Pancreas (tissue), 10 donors: Measurements from ENCODE around the gene RPS6KB2. TPM values are rescaled to one million over a fixed set of nuclear protein-coding genes. Genes with fewer than 3 reads are reported as not detected.

Experiments used
- ATAC-seq, 4 donors: fragments of 200-7000 bp; cut with Tn5 transposase; one replicate each; pipeline versions ENCODE4 v1.8.0 to v1.9.1; 2020; ENCODE audit warnings: mild to moderate bottlenecking in 4 of 4, moderate library complexity in 4 of 4
- DNase-seq, 6 donors: peaks; one replicate each; pipeline ENCODE4 v3.0.0-alpha.2; 2020
- FAIRE-seq: peaks from 2 replicates; lab custom pipeline; 2012; peaks lifted over from hg19 to GRCh38; lab: Jason Lieb, UNC
- H3K27ac ChIP-seq, 4 donors: fragments of 200-600 bp; sonication (generic); 1 replicate in 3 of 4; 2 replicates in 1 of 4; pipeline versions ENCODE4 v1.5.0 to v1.8.0; 2020
- H3K27me3 ChIP-seq, 4 donors: fragments of 200-600 bp; one replicate each; pipeline ENCODE4 v1.8.0; 2021
- H3K36me3 ChIP-seq, 3 donors: fragments of 200-600 bp; sonication (generic) in 1 of 3; one replicate each; pipeline versions ENCODE4 v1.5.0 to v1.8.0; 2020 to 2021
- H3K4me1 ChIP-seq, 3 donors: fragments of 200-600 bp; one replicate each; pipeline ENCODE4 v1.8.0; 2021
- H3K4me3 ChIP-seq, 4 donors: fragments of 200-600 bp; sonication (generic) in 2 of 4; one replicate each; pipeline versions ENCODE4 v1.5.0 to v1.8.0; 2020 to 2021
- H3K9me3 ChIP-seq, 4 donors: fragments of 200-600 bp; one replicate each; pipeline ENCODE4 v1.8.0; 2021
- WGBS, 2 donors: extraction: QIAGEN DNeasy Blood & Tissue Kit; methylation state at CpG; one replicate each; pipeline ENCODE4 v1.1.7; 2013; 5-methylcytosine and 5-hydroxymethylcytosine counted together
- intact Hi-C, 3 donors: fragments of 100-400 bp; cut with DNase I; formaldehyde crosslinking; loops; one replicate each; pipeline versions ENCODE4 v1.11.1 to v1.14.2; 2022
- polyA plus RNA-seq, 2 donors: library from polyadenylated mRNA; stranded (reverse); fragments of 200-250 nt; gene quantifications; one replicate each; pipeline ENCODE4 v1.2.3, GENCODE V29; 2013
- total RNA-seq, 6 donors: library from RNA; stranded (reverse); fragmentation: NEBNext Ultra II Directional in 4 of 6; extraction: Animal tissue kit (Norgen Biotek cat#: 25700) in 4 of 6; gene quantifications; one replicate each; pipeline versions ENCODE4 v1.2.1 to v1.2.4, GENCODE V29; 2021 to 2023
- TF ChIP-seq, protein P1 (sequence below), 4 donors: fragments of 200-600 bp; sonication (generic) in 3 of 4; IDR thresholded peaks; one replicate each; pipeline versions ENCODE4 v1.5.0 to v1.8.0; 2021; ENCODE audit warnings: antibody characterized with exemption in 4 of 4
- donor health status: healthy with polysubstance abuse.
- donor health status: DM: no; HTN: no; CAD: no; lungs with moderate emphysema.
- donor health status: DM: no; HTN: no; CAD: no.
- donor health status: control.
- donor health status: control.
- donor health status: Bipolar disorder and iron deficiency.
- donor health status: DM: yes; HTN: yes; CAD: no.
- donor health status: DM: no; HTN: no; CAD: no.
- donor health status: DM: no; HTN: no; CAD: no.
- donor health status: DM: yes; HTN: yes; CAD: no.

The RPS6KB2 gene
- total and polyA plus RNA-seq, 8 donors = 17.6 to 71.6 (median 25.3) TPM

DNA sequence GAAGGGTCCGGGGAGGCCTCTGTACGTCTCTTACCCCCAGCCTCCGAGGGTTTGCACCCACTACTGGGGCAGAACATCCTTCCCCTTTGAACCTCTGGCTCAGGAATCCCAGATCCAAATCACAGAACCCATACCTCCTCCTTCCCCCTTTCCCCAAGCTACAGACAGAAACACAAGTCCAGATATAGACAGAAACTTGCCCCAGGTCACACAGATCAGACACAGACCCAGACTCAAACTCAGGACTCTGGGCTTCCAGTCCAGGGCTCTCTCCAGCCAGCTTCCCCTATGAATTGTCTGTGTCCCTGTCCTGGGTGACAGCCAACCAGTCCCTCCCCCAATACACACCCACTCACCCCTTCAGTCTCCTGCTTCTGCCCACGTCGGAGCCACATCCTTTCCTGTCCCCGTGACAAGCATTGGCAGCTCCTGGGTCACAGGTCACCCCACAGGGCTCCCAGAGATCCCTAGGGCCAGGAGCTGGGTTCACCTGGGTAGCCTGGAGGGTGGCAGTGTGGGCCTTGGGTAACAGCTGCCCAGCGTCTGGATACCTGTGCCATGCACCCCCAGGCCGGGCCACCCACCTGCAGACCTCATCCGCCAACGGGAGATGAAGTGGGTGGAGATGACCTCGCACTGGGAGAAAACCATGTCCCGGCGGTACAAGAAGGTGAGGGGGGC is 23.6 kb upstream of the RPS6KB2 start:
- H3K4me1 ChIP-seq = peaks cover 4 to 14% (median 7%) of the 10 kb centered on the region in 3 donors
- DNase-seq = no peak
- H3K4me3 ChIP-seq = peak overlapping the region in 1 of 4 donors; percentile 30
- no peak for FAIRE-seq
- intact Hi-C loops = no loop called here
- H3K9me3 ChIP-seq = no peaks in the 10 kb centered on the region
- H3K27ac ChIP-seq = no peak overlapping the region
- H3K36me3 ChIP-seq = no peaks in the 10 kb centered on the region
- TF ChIP-seq, protein P1, sequence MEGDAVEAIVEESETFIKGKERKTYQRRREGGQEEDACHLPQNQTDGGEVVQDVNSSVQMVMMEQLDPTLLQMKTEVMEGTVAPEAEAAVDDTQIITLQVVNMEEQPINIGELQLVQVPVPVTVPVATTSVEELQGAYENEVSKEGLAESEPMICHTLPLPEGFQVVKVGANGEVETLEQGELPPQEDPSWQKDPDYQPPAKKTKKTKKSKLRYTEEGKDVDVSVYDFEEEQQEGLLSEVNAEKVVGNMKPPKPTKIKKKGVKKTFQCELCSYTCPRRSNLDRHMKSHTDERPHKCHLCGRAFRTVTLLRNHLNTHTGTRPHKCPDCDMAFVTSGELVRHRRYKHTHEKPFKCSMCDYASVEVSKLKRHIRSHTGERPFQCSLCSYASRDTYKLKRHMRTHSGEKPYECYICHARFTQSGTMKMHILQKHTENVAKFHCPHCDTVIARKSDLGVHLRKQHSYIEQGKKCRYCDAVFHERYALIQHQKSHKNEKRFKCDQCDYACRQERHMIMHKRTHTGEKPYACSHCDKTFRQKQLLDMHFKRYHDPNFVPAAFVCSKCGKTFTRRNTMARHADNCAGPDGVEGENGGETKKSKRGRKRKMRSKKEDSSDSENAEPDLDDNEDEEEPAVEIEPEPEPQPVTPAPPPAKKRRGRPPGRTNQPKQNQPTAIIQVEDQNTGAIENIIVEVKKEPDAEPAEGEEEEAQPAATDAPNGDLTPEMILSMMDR (IDR thresholded peaks at IDR 0.05) = no peak
- no peak for ATAC-seq
- WGBS, 2 donors = 60 to 74% methylated on average over 13 of the region's 13 CpGs
- H3K27me3 ChIP-seq = no peaks in the 10 kb centered on the region

DNA sequence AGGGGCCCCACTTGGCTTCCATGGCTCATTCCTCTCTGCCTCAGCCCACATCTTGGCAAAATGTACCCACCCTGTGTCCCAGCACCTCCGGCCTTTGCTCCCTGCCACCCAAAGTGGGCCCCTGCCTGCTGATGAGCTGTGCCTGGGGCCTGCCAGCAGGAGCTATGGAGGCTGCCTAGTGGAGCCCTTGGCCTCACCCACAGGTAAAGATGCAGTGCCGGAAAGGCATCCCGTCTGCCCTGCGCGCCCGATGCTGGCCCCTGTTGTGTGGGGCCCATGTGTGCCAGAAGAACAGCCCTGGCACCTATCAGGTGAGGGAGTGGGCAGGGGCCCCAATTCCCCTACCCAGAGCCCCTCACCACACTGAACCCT is 23.1 kb upstream of the RPS6KB2 start:
- no peak overlapping the region for H3K27ac ChIP-seq
- no peaks in the 10 kb centered on the region for H3K9me3 ChIP-seq
- H3K36me3 ChIP-seq = no peaks in the 10 kb centered on the region
- peak in 1 of 6 donors; percentile 70 for DNase-seq
- 84 to 94% methylated on average over 6 of the region's 6 CpGs for WGBS, 2 donors
- ATAC-seq = no peak
- peaks cover 4 to 10% (median 5%) of the 10 kb centered on the region in 3 donors for H3K4me1 ChIP-seq
- intact Hi-C loops = no loop called here
- no peak overlapping the region for H3K4me3 ChIP-seq
- TF ChIP-seq, protein P1 (IDR thresholded peaks at IDR 0.05) = no peak
- no peak for FAIRE-seq
- H3K27me3 ChIP-seq = no peaks in the 10 kb centered on the region

DNA sequence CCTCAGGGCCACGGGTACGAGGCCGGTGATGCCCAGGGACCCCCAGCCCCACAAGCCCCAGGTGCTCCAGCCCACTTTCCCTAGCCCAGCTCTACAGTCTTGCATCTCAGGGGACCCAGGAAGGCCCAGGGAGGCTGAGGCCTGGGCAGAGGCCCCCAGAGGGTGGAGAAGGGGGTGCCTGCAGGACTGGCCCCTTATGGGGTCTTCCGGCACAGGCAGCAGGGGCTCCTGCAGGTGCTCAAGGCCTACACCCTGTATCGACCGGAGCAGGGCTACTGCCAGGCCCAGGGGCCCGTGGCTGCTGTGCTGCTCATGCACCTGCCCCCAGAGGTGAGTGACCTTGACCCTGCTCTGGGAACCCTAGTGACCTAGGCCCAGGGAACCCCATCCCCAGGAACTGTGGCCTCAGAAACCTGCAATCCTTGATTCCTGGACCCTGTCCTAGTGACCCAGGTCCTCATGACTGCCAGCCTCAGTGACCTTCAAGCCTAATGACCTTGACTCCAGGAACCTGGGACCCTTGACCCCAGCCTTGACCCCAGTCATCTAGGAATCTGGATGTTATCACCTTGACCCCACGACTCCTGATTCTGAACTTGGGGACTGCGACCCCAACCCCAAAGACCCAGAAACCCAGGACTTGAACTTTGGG is 22.5 kb upstream of the RPS6KB2 start:
- intact Hi-C loops = no loop called here
- no peak for FAIRE-seq

DNA sequence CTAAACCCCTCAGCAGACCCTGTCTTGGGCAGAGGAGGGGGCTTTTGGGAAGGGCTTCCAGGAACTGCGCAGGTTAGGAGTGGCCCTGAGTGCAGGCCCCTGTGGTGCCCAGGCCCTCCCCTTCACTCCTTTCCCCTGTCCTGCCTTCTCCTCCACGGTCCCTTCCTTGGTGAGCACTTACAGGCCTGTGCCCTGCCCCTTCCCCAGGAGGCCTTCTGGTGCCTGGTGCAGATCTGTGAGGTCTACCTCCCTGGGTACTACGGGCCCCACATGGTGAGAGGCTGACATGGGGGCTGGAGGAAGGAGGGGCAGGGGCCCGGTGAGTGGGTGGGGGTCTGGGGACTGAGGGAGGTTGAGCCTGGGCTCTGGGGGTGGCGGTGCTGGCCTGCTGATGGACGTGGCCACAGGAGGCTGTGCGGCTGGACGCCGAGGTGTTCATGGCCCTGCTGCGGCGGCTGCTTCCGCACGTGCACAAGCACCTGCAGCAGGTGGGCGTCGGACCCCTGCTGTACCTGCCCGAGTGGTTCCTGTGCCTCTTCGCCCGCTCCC is 21.8 kb upstream of the RPS6KB2 start:
- FAIRE-seq (no peak), ATAC-seq (no peak), DNase-seq (peak in 1 of 6 donors; percentile 74)
- H3K27ac ChIP-seq = no peak overlapping the region
- TF ChIP-seq, protein P1 (IDR thresholded peaks at IDR 0.05) = no peak
- 66 to 77% methylated on average over 10 to 18 of the region's 18 CpGs for WGBS, 2 donors
- no peaks in the 10 kb centered on the region for H3K36me3 ChIP-seq
- intact Hi-C loops = no loop called here
- H3K9me3 ChIP-seq = no peaks in the 10 kb centered on the region
- H3K27me3 ChIP-seq = no peaks in the 10 kb centered on the region
- H3K4me1 ChIP-seq = peaks cover 0 to 4% (median 4%) of the 10 kb centered on the region in 3 donors
- no peak overlapping the region for H3K4me3 ChIP-seq

More for the DNA sequence above, 22.5 kb upstream of the RPS6KB2 start:
- H3K36me3 ChIP-seq = no peaks in the 10 kb centered on the region
- WGBS, 2 donors = 69 to 71% methylated on average over 9 of the region's 9 CpGs
- H3K27ac ChIP-seq = no peak overlapping the region
- H3K27me3 ChIP-seq = no peaks in the 10 kb centered on the region
- peaks cover 0 to 4% (median 4%) of the 10 kb centered on the region in 3 donors for H3K4me1 ChIP-seq
- DNase-seq (peak in 1 of 6 donors; percentile 69), ATAC-seq (no peak)
- no peak overlapping the region for H3K4me3 ChIP-seq
- TF ChIP-seq, protein P1 (IDR thresholded peaks at IDR 0.05) = no peak
- no peaks in the 10 kb centered on the region for H3K9me3 ChIP-seq
